Esophagus squamous epithelium (tissue), 5 donors: Measurements from ENCODE around the gene DAND5. TPM values are rescaled to one million over a fixed set of nuclear protein-coding genes. Genes with fewer than 3 reads are reported as not detected.
"Not testable (repeated sequence)": the region's sequence is repeated elsewhere in the genome, so short reads cannot be mapped to it uniquely, and the experiment has no call there.

Experiments used
- DNase-seq: peaks from one replicate; lab custom pipeline; 2025; lab: John Stamatoyannopoulos, UW
- H3K27ac ChIP-seq, 4 donors: fragments of 200-600 bp; sonication (generic); one replicate each; pipeline ENCODE4 v1.5.1; 2016 to 2019; ENCODE audit warnings: mild to moderate bottlenecking in 1 of 4
- H3K27me3 ChIP-seq, 4 donors: fragments of 200-600 bp; sonication (generic); 1 replicate in 3 of 4; 2 replicates in 1 of 4; pipeline versions ENCODE4 v1.5.1 to v1.6.0; 2017 to 2021; ENCODE audit warnings: antibody characterized with exemption in 1 of 4
- H3K36me3 ChIP-seq, 3 donors: fragments of 200-600 bp; sonication (generic); one replicate each; pipeline ENCODE4 v1.5.1; 2016 to 2019
- H3K4me1 ChIP-seq, 3 donors: fragments of 200-600 bp; sonication (generic); one replicate each; pipeline ENCODE4 v1.5.1; 2017 to 2019
- H3K4me3 ChIP-seq, 4 donors: fragments of 200-600 bp; sonication (generic); 1 replicate in 3 of 4; 2 replicates in 1 of 4; pipeline ENCODE4 v1.5.1; 2016 to 2019; ENCODE audit warnings: mild to moderate bottlenecking in 2 of 4, moderate library complexity in 1 of 4
- H3K9me3 ChIP-seq, 3 donors: fragments of 200-600 bp; sonication (generic); one replicate each; pipeline ENCODE4 v1.5.1; 2016 to 2019
- CTCF ChIP-seq, 6 experiments: fragments of 450-650 bp in 4 of 6; fragments of 200-600 bp in 2 of 6; sonication (generic) in 2 of 6; IDR thresholded peaks; one replicate each; pipeline ENCODE4 v1.5.1; 2016 to 2019; ENCODE audit warnings: antibody characterized with exemption in 6 of 6, mild to moderate bottlenecking in 4 of 6, moderate library complexity in 4 of 6
- POLR2A ChIP-seq, 4 donors: fragments of 450-650 bp; IDR thresholded peaks; one replicate each; pipeline ENCODE4 v1.6.1; 2017; ENCODE audit warnings: antibody characterized with exemption in 4 of 4, mild to moderate bottlenecking in 4 of 4, moderate library complexity in 3 of 4
- WGBS, 2 donors: methylation state at CpG; one replicate each; pipeline ENCODE4 v1.1.5; 2018; 5-methylcytosine and 5-hydroxymethylcytosine counted together
- intact Hi-C: fragments of 100-400 bp; cut with DNase I; formaldehyde crosslinking; loops from one replicate; pipeline ENCODE4 v1.15.0; 2022
- total RNA-seq, 4 donors: library from RNA; depleted of rRNA; stranded (reverse); fragments of >200 nt; gene quantifications; one replicate each; pipeline ENCODE4 v1.1.0, GENCODE V29; 2016
- donor health status: DM: yes; HTN: yes; CAD: no.

DAND5 gene
- total RNA-seq, 4 donors from 2014 or later = not detected

- TF ChIP-seq CTCF (IDR thresholded peaks at IDR 0.05) = peak in 1 of 6 experiments; percentile 38
- TF ChIP-seq POLR2A (IDR thresholded peaks at IDR 0.05) = no peak
- no peaks in the 10 kb centered on the region for H3K9me3 ChIP-seq
- peak overlapping the region in 1 of 4 donors; percentile 13 for H3K27ac ChIP-seq
- peaks cover 24 to 78% (median 53%) of the 10 kb centered on the region in 3 donors for H3K36me3 ChIP-seq
- H3K4me1 ChIP-seq = peaks cover 37 to 75% (median 44%) of the 10 kb centered on the region in 3 donors
- no peaks in the 10 kb centered on the region for H3K27me3 ChIP-seq
- no peak overlapping the region for H3K4me3 ChIP-seq
- 75 to 89% methylated on average over 8 to 13 of the region's 30 CpGs for WGBS, 2 donors
- no peak for DNase-seq
- intact Hi-C loops = no loop called here
Observed at GRCh38 chr19:12948612-12949362, 20.6 kb upstream of the DAND5 start.

GRCh38 chr19:12949363-12950283, 19.8 kb upstream of the DAND5 start:
- Histone ChIP-seq H3K9me3 (no peaks in the 10 kb centered on the region), H3K36me3 (peaks cover 23 to 78% (median 54%) of the 10 kb centered on the region in 3 donors), H3K27ac (no peak overlapping the region), H3K27me3 (no peaks in the 10 kb centered on the region), H3K4me1 (peaks cover 41 to 75% (median 50%) of the 10 kb centered on the region in 3 donors), H3K4me3 (no peak overlapping the region)
- TF ChIP-seq POLR2A (IDR thresholded peaks at IDR 0.05) (no peak), CTCF (IDR thresholded peaks at IDR 0.05) (peak in 1 of 6 experiments; percentile 0)
- intact Hi-C loops = no loop called here
- no peak for DNase-seq
- 82 to 83% methylated on average over 11 to 12 of the region's 16 CpGs for WGBS, 2 donors

GRCh38 chr19:12952050-12952449, 17.3 kb upstream of the DAND5 start:
- DNase-seq, intact Hi-C loops, H3K4me3 ChIP-seq, H3K9me3 ChIP-seq, H3K27me3 ChIP-seq: not testable (repeated sequence)
- H3K36me3 ChIP-seq = peaks cover 23 to 73% (median 54%) of the 10 kb centered on the region in 3 donors
- WGBS, 2 donors = 89 to 92% methylated on average over 4 to 5 of the region's 6 CpGs
- H3K4me1 ChIP-seq = peaks cover 45 to 78% (median 54%) of the 10 kb centered on the region in 3 donors
- H3K27ac ChIP-seq = peak overlapping the region; percentile 23 to 97 (median 92)

- WGBS, 2 donors = 47 to 48% methylated on average over 11 to 12 of the region's 12 CpGs
- H3K9me3 ChIP-seq = no peaks in the 10 kb centered on the region
- H3K27ac ChIP-seq = peak overlapping the region; percentile 23 to 97 (median 92)
- TF ChIP-seq CTCF (IDR thresholded peaks at IDR 0.05) = no peak
- TF ChIP-seq POLR2A (IDR thresholded peaks at IDR 0.05) = no peak
- no peak overlapping the region for H3K4me3 ChIP-seq
- peaks cover 23 to 71% (median 53%) of the 10 kb centered on the region in 3 donors for H3K36me3 ChIP-seq
- H3K27me3 ChIP-seq = no peaks in the 10 kb centered on the region
- DNase-seq = no peak
- H3K4me1 ChIP-seq = peaks cover 42 to 78% (median 49%) of the 10 kb centered on the region in 3 donors
- intact Hi-C loops = no loop called here
Observed at GRCh38 chr19:12952488-12953137, 16.8 kb upstream of the DAND5 start.

GRCh38 chr19:12953138-12953798, 16.1 kb upstream of the DAND5 start:
- H3K27ac ChIP-seq = peak overlapping the region; percentile 88 to 97 (median 92)
- 54 to 55% methylated on average over 8 to 11 of the region's 11 CpGs for WGBS, 2 donors
- H3K36me3 ChIP-seq = peaks cover 16 to 64% (median 46%) of the 10 kb centered on the region in 3 donors
- peaks cover 42 to 73% (median 43%) of the 10 kb centered on the region in 3 donors for H3K4me1 ChIP-seq
- intact Hi-C loops = no loop called here
- no peaks in the 10 kb centered on the region for H3K9me3 ChIP-seq
- H3K27me3 ChIP-seq = no peaks in the 10 kb centered on the region
- TF ChIP-seq POLR2A (IDR thresholded peaks at IDR 0.05) = no peak
- no peak overlapping the region for H3K4me3 ChIP-seq
- no peak for DNase-seq
